Measurements from ENCODE around the gene ASB1. TPM values are rescaled to one million over a fixed set of nuclear protein-coding genes. Genes with fewer than 3 reads are reported as not detected.

ASB1 gene
- total and polyA plus RNA-seq, 2 of the 13 experiments (the other 11 are each of a cell fraction or from before 2014, with no cell fraction given): 48.6 to 49.2 TPM

- TF ChIP-seq THRA (CRISPR knock-in tag; IDR thresholded peaks at IDR 0.05; ENCODE audit: borderline replicate concordance) (no peak), ZNF883 (CRISPR knock-in tag; IDR thresholded peaks at IDR 0.05; ENCODE audit: not compliant biosample characterization) (peak; percentile 36), KIAA2018 (CRISPR knock-in tag; IDR thresholded peaks at IDR 0.05; ENCODE audit: borderline replicate concordance) (no peak), ZNF850 (CRISPR knock-in tag; conservative IDR thresholded peaks at IDR 0.05) (no peak), TFDP1 (CRISPR knock-in tag; IDR thresholded peaks at IDR 0.05; ENCODE audit: borderline replicate concordance) (no peak), GPBP1L1 (CRISPR knock-in tag; IDR thresholded peaks at IDR 0.05) (no peak), HMG20B (CRISPR knock-in tag; conservative IDR thresholded peaks at IDR 0.05) (no peak), ZNF510 (CRISPR knock-in tag; IDR thresholded peaks at IDR 0.05; ENCODE audit: low read depth) (0 out of 2 replicates have a peak, but pooled peaks have one; percentile 34), ZSCAN25 (CRISPR knock-in tag; IDR thresholded peaks at IDR 0.05) (peak; percentile 12; the same call in 1 of the 2 replicates)
- TF ChIP-seq, protein P1, sequence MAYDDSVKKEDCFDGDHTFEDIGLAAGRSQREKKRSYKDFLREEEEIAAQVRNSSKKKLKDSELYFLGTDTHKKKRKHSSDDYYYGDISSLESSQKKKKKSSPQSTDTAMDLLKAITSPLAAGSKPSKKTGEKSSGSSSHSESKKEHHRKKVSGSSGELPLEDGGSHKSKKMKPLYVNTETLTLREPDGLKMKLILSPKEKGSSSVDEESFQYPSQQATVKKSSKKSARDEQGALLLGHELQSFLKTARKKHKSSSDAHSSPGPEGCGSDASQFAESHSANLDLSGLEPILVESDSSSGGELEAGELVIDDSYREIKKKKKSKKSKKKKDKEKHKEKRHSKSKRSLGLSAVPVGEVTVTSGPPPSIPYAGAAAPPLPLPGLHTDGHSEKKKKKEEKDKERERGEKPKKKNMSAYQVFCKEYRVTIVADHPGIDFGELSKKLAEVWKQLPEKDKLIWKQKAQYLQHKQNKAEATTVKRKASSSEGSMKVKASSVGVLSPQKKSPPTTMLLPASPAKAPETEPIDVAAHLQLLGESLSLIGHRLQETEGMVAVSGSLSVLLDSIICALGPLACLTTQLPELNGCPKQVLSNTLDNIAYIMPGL (CRISPR knock-in tag; IDR thresholded peaks at IDR 0.05; ENCODE audit: borderline replicate concordance in 1 of 2, low read depth in 1 of 2): no peak
- TF ChIP-seq, protein P2, sequence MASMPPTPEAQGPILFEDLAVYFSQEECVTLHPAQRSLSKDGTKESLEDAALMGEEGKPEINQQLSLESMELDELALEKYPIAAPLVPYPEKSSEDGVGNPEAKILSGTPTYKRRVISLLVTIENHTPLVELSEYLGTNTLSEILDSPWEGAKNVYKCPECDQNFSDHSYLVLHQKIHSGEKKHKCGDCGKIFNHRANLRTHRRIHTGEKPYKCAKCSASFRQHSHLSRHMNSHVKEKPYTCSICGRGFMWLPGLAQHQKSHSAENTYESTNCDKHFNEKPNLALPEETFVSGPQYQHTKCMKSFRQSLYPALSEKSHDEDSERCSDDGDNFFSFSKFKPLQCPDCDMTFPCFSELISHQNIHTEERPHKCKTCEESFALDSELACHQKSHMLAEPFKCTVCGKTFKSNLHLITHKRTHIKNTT (CRISPR knock-in tag; IDR thresholded peaks at IDR 0.05): no peak
These were observed 7.5 kb downstream of the ASB1 start (continued) for GRCh38 chr2:238433941-238434845.

Measured in HepG2 (cell line).